ENCODE data around the gene REEP3. TPM values are rescaled to one million over a fixed set of nuclear protein-coding genes. Genes with fewer than 3 reads are reported as not detected.

The REEP3 gene
- total RNA-seq, 1 donor from 2014 or later = 18.2 TPM

- intact Hi-C loops (cut with micrococcal nuclease) = loop anchor here (1.0 to 2.0 kb wide), 7 partner anchors 92 to 991 kb away; partner anchors contain the start of gene JMJD1C
These were observed 107.5 kb downstream of the REEP3 start for GRCh38 chr10:63628526-63629362.

- intact Hi-C loops (cut with micrococcal nuclease) = loop anchor here (1.0 to 5.0 kb wide), 10 partner anchors 78 to 992 kb away; partner anchors contain the start of genes EGR2, JMJD1C and NRBF2
These were observed 108.3 kb downstream of the REEP3 start for GRCh38 chr10:63629363-63630084.

GRCh38 chr10:63630085-63630930 lies 109.1 kb downstream of the REEP3 start:
- intact Hi-C loops (cut with micrococcal nuclease) = loop anchor here (1.0 to 5.0 kb wide), 3 partner anchors 77 to 813 kb away; partner anchors contain the start of genes EGR2 and NRBF2

- intact Hi-C loops (cut with micrococcal nuclease) = loop anchor here (1.0 to 5.0 kb wide), 3 partner anchors 76 to 814 kb away; partner anchors contain the start of genes EGR2 and NRBF2
These were observed 109.9 kb downstream of the REEP3 start for GRCh38 chr10:63630931-63631680.

- intact Hi-C loops (cut with micrococcal nuclease) = loop anchor here (5.0 kb wide), 2 partner anchors 75 to 815 kb away; partner anchors contain the start of gene EGR2
These were observed 110.8 kb downstream of the REEP3 start for GRCh38 chr10:63631991-63632390.

- intact Hi-C loops (cut with micrococcal nuclease) = loop anchor here (5.0 kb wide), 2 partner anchors 73 to 817 kb away; partner anchors contain the start of gene EGR2
These were observed 112.7 kb downstream of the REEP3 start for GRCh38 chr10:63633677-63634487.

GRCh38 chr10:63634488-63635065 lies 113.4 kb downstream of the REEP3 start:
- intact Hi-C loops (cut with micrococcal nuclease) = loop anchor here (5.0 kb wide), 2 partner anchors 73 to 817 kb away; partner anchors contain the start of gene EGR2

GRCh38 chr10:63636812-63637211 lies 115.6 kb downstream of the REEP3 start:
- intact Hi-C loops (cut with micrococcal nuclease) = no loop called here

GRCh38 chr10:63637901-63638327 lies 116.7 kb downstream of the REEP3 start:
- intact Hi-C loops (cut with micrococcal nuclease) = no loop called here

- intact Hi-C loops (cut with micrococcal nuclease) = no loop called here
These were observed 120.2 kb downstream of the REEP3 start for GRCh38 chr10:63641366-63641765.

- intact Hi-C loops (cut with micrococcal nuclease) = no loop called here
These were observed 120.6 kb downstream of the REEP3 start for GRCh38 chr10:63641799-63642198.

GRCh38 chr10:63642808-63643207 lies 121.6 kb downstream of the REEP3 start:
- intact Hi-C loops (cut with micrococcal nuclease) = no loop called here

GRCh38 chr10:63644418-63645142 lies 123.4 kb downstream of the REEP3 start:
- intact Hi-C loops (cut with micrococcal nuclease) = no loop called here

GRCh38 chr10:63645195-63645594 lies 124.0 kb downstream of the REEP3 start:
- intact Hi-C loops (cut with micrococcal nuclease) = no loop called here

- intact Hi-C loops (cut with micrococcal nuclease) = no loop called here
These were observed 125.3 kb downstream of the REEP3 start for GRCh38 chr10:63646491-63646890.

GRCh38 chr10:63651864-63652263 lies 130.7 kb downstream of the REEP3 start:
- intact Hi-C loops (cut with micrococcal nuclease) = no loop called here

- intact Hi-C loops (cut with micrococcal nuclease) = no loop called here
These were observed 132.5 kb downstream of the REEP3 start for GRCh38 chr10:63653747-63654146.

- intact Hi-C loops (cut with micrococcal nuclease) = no loop called here
These were observed 136.6 kb downstream of the REEP3 start for GRCh38 chr10:63657761-63658160.

All from T-helper 2 cell treated with Interferon-gamma antibody and Interleukin-4, amounts not matched to agents 100 ng/mL and 5 ng/mL, for 36 hours (primary cell).